CD4-positive, alpha-beta T cell treated with Interleukin-17A for 1 hour (primary cell): ENCODE results near the gene MDGA2.
"Not testable (repeated sequence)": the region's sequence is repeated elsewhere in the genome, so short reads cannot be mapped to it uniquely, and the experiment has no call there.

Experiments used
- DNase-seq: peaks from one replicate; pipeline ENCODE4 v3.0.0-alpha.2; 2020

Gene MDGA2

GRCh38 chr14:47211263-47211662, 464.1 kb downstream of the MDGA2 start:
- no peak for DNase-seq

DNA sequence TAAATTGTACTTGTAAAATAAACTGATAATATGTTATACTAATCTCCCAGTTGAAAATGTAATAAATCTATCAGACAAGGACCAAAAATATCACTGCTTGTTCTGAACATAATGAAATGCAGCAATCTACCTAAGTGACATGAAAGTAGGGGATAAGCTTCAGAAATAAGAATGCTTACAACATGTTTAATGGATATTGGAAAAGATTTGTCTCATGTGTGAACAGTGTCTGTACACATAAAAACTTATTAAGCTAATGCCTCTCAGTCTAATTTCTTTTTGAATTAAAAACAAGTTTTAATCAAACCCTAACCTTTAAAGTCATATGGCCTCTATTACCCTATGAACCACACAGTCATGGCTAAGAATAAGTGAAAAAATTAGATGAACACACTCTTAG, 465.3 kb downstream of the MDGA2 start:
- DNase-seq = no peak

GRCh38 chr14:47208434-47208833, 467.0 kb downstream of the MDGA2 start:
- DNase-seq = no peak

DNA sequence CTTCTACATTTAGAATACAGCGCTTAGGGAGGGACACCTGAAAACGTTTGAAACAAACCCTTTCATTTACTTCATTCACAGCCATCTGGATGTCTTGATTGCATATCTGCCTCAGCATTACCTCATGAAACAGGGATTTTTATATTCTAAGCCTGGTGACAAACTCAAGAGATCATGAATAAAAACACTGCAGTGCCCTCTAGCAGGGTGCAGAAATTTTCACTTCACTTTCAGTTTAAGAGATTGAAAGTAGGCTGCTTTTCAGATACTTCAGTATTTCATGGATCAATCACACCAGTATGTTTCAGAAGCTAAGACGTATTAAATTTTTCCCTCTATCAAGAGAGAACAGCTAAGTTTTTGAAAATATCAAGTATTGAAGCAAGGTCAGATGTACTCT, 467.8 kb downstream of the MDGA2 start:
- DNase-seq = no peak

DNA sequence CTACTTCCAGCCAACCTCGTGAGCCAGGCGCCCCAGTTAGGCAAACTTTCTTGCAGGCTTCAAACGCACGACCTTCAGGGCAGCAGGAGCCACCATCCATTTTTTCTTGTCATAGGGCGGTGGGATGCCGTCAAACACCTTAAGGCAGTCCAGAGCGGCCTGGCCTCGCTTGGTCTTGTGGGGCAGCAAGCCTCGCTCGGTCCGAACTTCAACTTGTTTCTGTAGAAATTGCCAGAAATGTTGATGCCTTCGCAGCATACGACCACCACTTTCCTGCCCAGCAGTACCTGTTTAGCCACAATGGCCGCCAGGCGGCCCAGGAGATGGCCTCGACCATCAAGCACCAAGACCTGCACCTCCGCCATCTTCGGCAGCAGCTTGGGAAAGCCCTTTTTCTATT, 474.7 kb downstream of the MDGA2 start:
- no peak for DNase-seq

- DNase-seq = no peak
Observed at GRCh38 chr14:47195582-47195981, 479.8 kb downstream of the MDGA2 start.

DNA sequence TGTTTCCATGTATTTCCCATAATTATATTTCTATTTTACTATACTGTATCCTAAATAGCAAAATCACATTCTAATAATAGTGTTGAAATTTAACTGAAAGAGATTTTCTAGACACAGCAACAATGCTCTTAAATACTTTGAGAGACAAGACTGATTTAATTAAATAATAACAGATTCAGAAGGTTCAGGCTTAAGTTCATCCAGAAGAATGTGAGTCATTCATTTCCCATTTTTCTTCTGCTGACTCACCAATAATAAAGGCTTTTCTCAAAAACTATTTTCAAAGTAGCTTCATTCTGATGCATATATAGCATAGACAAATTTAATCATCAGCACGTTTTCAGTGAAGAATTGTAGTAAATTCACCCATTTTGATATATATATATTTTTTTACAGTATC, 481.4 kb downstream of the MDGA2 start:
- DNase-seq = no peak

- DNase-seq = not testable (repeated sequence)
Observed at GRCh38 chr14:47192203-47192602, 483.2 kb downstream of the MDGA2 start.

DNA sequence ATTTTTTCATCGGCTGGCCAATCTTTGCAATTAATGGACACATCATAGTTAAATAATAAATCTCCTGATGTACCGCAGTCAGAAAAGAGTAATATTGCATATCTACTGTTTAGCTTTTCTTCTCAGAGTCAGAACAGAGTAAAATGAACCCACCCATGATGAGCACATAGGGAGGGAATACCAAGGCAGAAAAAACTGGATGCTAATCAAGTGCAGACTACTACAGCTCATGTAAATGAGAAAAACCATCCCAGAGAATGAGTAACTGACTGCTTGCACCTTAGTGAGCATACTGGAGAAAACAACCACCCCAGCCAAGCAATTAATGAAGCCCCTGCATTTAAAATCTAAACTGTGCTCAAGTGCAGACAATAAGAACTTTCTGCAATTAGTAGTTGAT, 483.7 kb downstream of the MDGA2 start:
- no peak for DNase-seq

DNA sequence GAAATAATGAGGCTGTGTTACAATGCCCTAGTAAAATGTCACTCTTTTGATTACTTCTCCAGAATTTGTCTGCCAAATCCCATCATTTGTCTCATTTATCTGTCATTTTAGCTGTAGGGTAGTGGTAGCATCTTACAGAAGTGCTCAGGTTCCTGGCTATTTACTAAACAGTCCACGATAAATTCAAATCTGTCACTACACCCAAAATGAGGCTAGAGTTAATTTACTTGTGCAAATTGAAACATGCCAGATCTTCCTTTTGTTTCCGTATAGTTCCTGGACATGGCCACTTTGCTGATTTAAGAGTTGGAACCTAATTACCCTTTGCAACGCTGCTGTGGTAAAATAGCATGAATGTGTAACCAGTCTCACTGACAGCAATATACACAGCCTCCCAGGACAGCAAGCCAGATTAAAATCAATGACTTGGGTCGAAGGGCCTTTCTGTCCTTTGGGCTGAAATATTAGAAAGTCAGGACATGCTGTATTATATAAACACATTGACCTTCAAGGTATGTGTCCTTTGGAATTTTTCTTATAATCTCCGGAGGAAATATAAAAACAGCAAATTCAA, 485.4 kb downstream of the MDGA2 start:
- DNase-seq = no peak

- no peak for DNase-seq
Observed at GRCh38 chr14:47186486-47186885, 488.9 kb downstream of the MDGA2 start.

- DNase-seq = no peak
Observed at GRCh38 chr14:47179906-47180305, 495.5 kb downstream of the MDGA2 start.

DNA sequence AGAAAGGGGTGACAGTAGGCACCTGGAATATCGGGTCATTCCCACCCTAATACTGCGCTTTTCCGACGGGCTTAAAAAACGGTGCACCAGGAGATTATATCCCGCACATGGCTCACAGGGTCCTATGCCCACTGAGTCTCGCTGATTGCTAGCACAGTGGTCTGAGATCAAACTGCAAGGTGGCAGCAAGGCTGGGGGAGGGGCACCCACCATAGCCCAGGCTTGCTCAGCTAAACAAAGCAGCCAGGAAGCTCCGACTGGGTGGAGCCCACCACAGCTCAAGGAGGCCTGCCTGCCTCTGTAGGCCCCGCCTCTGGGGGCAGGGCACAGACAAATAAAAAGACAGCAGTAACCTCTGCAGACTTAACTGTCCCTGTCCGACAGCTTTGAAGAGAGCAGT, 503.5 kb downstream of the MDGA2 start:
- DNase-seq = not testable (repeated sequence)

GRCh38 chr14:47167402-47167801, 508.0 kb downstream of the MDGA2 start:
- no peak for DNase-seq

GRCh38 chr14:47155395-47155794, 520.0 kb downstream of the MDGA2 start:
- no peak for DNase-seq

GRCh38 chr14:47154276-47154797, 521.1 kb downstream of the MDGA2 start:
- no peak for DNase-seq

GRCh38 chr14:47153746-47154145, 521.7 kb downstream of the MDGA2 start:
- no peak for DNase-seq

- no peak for DNase-seq
Observed at GRCh38 chr14:47150267-47150666, 525.1 kb downstream of the MDGA2 start.

- DNase-seq = no peak
Observed at GRCh38 chr14:47149326-47149725, 526.1 kb downstream of the MDGA2 start.

GRCh38 chr14:47148686-47149085, 526.7 kb downstream of the MDGA2 start:
- DNase-seq = no peak

DNA sequence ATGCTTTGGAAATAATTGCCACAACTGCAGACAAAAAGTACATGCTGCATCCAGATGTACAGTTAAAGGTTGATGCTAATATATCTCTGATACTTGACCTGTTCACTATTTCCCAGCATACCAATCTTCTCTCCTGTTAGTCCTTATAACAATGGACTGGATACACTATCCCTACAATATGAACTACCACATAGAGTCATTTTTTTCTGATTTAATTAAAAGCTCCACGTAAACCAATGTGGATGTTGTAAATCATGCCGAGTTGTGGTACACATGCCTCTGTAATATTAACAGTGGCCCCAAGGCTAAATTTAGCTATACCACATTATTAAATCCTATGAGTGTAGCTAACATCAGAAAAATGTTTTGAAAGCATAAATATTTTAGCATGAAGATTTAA, 554.8 kb downstream of the MDGA2 start:
- no peak for DNase-seq

GRCh38 chr14:47103771-47104170, 571.6 kb downstream of the MDGA2 start:
- no peak for DNase-seq

GRCh38 chr14:47102472-47102871, 572.9 kb downstream of the MDGA2 start:
- DNase-seq = no peak

DNA sequence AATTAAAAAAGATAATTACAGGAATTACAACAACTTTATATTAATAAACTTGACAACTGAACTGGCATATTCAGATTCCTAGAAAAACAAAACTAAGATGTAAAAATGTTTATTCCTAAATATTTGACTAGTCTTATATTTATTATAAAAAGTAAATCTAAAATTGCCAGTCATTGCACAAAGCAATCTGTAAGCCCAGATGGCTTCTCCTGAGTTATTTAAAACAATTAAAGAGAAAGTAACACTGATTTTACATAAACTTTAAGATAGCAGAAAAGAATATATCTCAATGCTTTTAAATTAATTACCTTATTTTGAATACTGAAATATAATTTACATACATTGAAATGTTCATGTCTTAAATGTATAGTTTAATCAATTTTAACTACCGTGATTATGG, 589.7 kb downstream of the MDGA2 start:
- DNase-seq = no peak

- no peak for DNase-seq
Observed at GRCh38 chr14:47065326-47065725, 610.1 kb downstream of the MDGA2 start.

DNA sequence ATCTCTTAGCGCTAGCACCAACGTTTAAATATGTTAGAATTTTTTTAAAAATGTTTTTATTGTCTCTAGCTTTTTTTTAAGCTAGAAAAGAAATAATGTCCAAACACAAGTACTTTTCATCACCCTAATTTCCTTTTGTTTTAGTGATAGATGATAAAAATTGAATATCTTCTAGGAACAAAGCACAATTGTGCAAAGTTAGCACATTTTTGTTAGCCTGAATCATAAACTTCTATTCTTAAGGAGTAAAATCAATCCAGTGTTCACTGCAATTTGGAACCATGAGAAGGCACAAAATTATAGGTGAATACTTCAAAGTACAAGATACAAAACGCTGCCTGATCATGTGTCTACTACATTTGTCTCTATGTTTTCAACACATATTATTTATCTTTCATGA, 615.4 kb downstream of the MDGA2 start:
- DNase-seq = no peak
